Measurements from ENCODE around the gene CTPS1.

CTPS1 gene

DNA sequence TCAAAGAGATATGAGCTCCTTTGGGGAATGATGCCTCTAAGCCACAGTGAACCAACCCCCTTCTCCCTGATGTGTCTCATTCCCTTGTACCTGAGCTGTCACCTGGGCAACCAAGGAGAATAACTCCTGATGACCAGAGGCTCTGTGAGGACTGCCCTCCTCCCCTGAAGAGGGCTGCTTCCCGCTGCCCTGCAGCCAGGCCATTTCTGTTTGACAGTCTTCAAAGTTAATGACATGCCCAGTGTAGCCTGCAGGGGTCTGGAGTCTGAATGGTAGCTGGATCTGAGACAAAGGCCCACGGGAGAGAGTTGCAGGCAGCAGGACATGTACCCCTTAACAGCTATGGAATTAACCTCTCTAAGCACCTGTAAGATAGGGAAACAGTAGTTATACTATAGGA lies 45.5 kb downstream of the CTPS1 start:
- no peak for DNase-seq (ENCODE audit: low read depth)

DNA sequence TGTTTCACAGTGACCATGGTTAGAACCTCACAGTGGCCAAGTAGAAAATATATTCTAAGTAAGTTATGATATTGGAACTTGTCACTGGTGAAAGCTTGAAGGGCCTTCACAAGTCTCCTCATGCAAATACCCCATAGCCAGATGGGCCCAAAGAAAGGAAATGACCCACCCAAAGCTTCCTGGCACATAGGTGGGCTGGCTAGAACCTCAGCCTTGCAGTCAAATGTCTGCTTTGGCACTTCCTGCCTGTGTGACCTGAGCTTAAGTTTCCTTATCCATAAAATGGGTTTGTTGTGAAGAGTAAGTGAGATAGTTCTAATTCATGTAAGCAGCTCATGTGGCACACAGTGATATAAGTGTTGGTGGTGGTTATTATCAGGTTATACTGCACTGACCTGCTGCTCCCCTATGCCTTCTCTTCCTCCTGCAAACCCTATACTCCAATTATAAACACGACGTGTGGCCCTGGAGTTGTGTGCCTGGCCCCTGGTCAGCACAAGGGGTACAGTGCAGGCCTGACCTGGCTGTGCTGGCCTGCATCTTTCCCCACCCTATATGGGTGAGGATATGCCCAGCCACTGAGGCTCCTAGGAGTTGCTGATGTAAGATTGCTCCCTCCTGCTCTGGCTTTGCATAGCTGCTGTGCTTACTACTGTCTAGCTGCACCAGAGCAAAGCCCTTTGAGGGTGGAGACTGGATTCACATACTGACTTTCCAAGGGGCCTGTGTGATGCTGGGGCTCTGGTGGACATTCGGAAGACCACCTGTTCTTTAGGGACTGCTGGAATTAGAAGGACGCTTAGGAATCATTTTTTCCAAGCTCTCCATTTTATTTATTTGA lies 46.7 kb downstream of the CTPS1 start:
- no peak for DNase-seq (ENCODE audit: low read depth)

DNA sequence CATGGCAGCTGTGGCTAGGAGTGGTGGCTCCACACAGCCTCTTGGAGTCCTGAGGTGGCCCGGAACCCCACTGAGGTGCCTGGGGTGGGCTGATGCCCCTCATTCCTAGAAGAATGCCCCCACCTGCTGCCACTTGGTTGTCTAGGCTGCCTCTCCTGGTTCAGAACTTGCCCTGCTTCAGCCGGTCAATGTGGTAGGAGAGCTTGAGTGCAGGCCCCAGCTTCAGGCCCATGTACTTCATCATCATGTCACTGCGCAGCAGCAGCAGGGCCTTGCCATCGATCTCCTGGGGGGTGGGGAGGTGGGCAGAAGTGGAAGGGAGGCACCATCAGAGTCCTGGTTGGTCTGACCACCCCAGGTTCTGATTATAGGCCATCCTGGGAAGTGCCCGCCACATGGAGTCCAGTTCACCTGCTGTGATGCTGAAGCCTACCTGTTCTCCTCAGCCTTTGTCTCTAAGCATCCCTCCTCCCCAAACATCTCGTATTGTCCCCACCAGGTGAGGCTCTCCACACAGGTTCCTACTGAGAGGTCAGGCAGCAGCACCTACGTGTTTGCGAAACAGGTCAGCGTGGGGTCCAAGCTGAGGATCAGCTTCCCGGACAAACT lies 48.6 kb downstream of the CTPS1 start:
- DNase-seq (ENCODE audit: low read depth) = no peak

DNA sequence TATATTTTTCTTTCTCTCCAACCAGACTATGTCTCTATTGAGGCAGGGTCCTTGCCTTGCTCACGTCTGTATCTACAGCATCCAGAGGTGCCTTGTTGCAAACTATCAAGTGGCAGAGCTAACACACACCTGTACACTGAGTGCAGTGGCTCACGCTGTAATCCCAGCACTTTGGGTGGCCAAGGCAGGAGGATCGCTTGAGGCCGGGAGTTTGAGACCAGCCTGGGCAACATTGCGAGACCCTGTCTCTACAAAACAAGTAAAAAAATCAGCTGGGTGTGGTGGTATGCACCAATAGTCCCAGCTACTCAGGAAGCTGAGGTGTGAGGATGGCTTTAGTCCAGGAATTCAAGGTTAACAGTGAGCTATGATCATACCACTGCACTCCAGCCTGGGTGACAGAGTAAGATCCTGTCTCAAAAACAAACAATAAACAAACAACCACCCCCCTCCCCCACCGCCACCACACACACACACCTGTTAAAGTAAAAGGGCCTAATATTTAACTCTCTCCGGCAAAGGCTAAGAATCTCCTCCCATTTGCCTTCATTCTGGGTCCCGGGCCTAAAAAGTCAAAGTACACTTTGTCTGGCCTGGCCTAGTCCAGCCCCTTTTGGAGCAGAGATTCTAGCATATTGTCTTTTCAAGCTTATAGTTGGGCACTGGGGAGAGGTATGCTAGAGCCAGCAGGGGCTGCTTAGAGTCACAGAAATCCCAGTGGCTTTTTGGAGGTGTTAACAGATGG lies 51.5 kb downstream of the CTPS1 start:
- no peak for DNase-seq (ENCODE audit: low read depth)

DNA sequence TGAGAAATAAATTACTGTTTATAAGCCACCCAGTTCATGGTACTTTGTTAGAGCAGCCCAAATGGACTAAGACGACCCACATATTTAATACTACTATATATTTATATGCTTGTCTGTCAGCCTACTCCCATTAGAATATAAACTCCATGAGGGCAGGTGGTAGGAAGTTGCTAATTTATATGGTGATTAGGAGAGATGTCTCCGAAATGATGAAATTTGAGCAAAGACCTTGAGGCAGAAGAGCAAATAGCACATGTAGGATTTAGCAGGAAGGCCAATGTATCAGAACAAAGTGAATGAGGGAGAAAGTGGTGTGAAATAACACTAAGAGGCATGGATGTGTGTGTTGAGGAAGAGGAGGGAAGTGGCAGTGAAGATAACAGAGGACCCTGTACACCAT lies 52.7 kb downstream of the CTPS1 start:
- no peak for DNase-seq (ENCODE audit: low read depth)

DNA sequence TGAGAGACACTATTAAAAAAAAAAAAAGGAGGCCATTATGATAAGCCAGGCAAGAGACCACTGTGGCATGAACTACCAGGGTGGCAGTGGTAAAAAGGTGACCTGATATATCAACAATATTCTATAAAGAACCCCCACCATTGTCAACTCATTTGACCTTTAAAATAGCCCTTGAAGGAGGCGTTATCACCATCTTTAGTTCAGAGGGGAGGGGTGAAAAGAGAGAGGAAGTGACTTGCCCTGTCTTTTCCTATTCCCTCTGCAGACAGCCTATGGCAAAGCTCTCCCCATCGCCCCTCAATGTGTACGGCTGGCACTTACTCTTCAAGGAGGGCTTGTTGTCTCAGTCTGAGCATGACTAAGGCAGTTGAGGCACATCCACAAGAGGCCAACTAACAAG lies 53.8 kb downstream of the CTPS1 start:
- no peak for DNase-seq (ENCODE audit: low read depth)

DNA sequence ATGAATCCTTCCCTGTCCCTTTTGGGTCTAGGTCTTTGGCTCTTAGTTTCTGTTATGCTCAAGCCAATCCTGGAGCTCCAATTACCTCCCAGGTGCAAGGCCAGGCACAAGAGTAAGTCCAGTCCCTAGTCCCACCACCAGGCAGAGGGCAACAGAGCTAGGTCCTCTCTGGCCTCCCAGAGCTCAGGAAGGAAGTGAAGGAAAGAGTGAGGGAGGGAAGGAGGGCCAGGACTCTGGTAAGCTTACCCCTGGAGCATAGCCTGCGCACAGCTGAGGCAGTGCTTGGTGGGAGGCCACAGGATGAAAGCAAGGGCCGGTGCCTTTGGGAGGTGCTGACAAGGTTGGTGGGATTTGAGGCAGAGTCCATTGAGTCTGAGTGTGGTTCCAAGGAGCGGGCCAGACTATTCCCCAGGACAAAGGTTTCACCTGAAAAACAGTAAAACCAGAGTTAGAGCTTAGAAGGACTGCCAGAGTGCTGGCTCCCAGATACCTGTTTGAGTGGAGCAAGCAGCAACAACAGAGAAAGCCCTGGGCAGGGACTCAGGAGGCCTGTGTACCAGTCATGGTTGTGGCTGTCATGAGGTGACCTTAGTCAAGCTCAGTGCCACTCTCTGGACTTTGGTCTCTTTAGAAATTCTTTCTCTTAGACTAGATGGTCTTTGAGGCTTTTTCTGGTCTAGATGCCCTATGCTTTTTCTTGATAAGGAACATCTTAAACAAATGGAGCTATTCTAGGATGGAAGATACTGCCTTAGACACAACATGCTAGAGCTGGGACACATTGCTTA lies 57.8 kb downstream of the CTPS1 start:
- DNase-seq (ENCODE audit: low read depth) = no peak

DNA sequence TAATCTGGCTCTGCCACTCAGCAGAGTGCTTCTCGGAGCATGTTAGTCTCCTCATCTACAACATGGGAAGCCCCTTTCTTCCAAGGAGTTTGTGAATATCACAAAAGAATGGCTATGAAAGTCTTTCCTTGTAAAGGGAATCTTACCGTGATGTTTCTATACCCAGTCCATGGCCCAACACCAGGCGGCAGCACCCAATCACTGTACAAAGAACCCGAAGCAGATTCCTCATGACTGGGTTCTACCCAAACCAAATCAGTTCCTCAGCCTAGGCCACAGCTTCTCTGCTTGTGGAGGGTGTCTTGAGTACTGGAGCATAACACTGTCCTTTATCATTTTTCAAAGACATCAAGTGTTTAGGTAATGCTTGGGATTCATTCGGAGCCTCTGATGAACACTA lies 58.6 kb downstream of the CTPS1 start:
- no peak for DNase-seq (ENCODE audit: low read depth)

DNA sequence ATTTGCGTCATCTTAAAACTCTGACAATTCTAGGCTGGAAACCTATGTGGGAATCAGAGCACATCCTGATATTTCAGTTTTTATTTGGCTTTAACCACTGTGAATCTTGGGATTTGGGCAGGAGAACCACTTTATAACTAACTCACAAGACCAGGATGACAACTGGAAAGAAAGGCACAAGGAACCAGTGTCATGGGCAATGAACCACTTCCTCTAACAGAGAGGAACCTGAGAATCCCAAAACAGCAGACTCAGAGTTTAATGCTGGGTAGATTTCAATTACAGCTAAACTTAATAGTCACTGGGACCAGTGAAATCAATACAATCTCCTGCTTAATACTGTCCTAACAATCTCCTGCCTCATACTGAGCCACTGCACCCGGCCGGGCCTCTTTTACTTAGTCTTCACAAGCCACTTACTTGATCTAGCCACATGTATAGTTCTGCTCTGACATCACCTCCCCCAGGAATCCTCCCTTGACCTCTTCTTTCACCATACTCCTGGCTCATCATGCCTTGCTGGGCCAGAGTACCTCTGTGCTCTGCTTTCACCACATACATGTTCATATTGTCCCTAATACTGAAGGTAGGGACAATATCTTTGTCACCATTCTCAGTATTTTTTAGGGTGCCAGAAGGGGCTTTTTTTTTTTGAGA lies 62.2 kb downstream of the CTPS1 start:
- peak; percentile 17 for DNase-seq (ENCODE audit: low read depth)

DNA sequence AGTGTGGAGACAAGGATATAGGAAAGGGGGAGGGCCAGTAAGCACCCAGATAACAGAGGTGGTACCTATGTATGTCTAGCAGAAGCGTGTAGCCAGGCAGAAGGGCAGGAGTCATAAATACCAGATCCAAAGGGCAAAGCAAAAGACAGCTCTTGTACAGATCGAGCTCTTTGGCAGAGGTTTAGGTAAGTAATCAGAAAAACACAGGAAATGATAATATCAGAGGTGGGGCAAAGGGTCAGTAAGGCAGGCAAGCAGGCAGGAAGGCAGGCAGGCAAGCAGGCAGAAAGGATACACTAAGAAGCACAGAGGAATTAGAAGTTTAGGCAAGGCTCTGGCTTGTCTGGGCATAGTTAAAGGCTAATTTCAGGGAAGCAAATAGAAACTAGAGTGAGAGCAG lies 64.7 kb downstream of the CTPS1 start:
- no peak for DNase-seq (ENCODE audit: low read depth)

DNA sequence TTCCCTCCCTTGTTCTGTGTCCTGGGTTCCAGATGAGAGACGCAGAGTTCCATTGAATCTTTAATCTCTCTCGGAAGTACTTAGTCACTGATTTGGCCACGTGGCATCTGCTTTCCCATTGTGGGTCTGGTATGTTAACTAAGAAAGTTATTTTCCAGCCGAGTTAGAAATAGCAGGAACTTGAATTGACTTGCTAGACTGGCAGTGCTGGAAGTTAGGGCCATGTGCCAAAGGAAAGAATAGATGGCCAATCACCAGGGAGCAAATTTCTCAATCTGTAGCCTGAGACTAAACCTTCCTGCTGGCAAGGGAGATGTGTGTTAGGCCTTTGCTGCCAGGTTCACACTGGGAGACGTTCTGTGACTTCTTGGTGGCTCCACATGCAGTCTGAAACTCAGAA lies 66.2 kb downstream of the CTPS1 start:
- DNase-seq (ENCODE audit: low read depth) = peak; percentile 93

DNA sequence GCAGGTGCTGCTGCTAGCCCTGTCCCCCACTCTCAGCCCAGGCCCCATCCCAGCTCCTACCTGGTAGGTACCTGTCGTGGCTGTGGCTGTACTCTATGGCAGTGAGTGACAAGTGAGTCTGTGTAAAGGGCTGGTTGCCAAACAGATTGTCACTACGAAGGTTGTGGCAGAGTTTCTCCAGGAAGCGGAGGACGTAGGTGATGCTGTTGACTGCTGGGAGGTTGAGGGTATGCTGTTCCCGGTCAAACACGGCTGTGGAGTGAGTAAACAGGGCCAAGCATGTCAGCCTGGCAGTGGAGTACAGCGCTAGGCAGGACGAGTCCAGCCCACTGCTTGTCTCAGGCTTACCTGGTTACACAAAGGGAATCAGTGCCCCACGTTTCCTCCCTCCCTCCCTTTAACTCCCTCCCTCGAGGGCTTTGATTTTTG lies 66.9 kb downstream of the CTPS1 start:
- DNase-seq (ENCODE audit: low read depth) = no peak

DNA sequence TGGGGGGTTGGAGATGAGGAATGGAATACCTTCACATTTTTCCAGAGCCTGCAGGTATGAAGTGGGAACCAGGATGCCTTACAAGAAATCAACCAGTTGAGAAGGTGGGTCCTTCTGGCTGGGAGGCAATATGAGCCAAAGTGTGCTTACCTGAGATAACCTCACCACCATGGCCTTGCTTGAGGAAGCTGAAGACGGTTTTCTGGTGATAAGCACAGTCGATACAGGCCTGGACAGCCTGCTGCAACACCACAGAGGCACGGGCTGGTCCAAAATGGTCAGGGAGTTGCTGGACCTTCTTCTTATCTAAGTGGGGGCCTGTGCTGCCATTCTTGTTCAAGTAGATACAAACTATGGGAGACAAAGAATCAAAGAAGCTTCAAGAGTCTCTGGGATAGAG lies 69.0 kb downstream of the CTPS1 start:
- no peak for DNase-seq (ENCODE audit: low read depth)

DNA sequence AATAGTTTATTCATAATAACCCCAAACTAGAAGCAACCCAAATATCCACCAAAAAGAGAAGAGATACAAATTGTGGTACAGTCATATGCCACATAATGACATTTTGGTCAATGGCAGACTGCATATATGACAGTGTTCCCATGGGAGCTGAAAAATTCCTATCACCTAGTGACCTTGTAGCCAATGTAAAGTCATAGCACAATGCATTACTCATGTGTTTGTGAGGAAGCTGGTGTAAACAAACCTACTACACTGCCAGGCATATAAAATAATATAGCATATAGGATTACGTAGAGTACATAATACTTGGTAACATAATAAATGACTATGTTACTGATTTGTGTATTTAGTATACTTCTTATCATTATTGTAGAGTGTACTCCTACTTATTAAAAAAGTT lies 71.5 kb downstream of the CTPS1 start:
- no peak for DNase-seq (ENCODE audit: low read depth)

DNA sequence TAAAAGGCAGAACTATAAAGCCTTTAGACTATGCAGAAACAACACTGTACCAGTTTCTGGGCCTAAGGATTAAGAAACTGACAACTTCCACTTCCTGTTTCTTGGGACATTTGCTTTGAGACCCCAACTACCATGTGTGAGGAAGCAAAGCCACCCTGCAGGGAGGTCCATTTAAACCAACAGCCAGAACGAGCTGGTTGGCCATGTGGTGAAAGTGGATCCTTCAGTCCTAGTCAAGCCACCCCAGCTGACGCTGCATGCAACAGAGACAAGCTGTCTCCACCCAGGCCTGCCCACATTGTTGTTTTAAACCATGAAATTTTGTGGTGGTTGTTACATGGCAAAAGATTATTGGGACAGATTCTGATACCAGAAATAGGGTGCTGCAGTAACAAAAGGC lies 73.8 kb downstream of the CTPS1 start:
- DNase-seq (ENCODE audit: low read depth) = no peak

DNA sequence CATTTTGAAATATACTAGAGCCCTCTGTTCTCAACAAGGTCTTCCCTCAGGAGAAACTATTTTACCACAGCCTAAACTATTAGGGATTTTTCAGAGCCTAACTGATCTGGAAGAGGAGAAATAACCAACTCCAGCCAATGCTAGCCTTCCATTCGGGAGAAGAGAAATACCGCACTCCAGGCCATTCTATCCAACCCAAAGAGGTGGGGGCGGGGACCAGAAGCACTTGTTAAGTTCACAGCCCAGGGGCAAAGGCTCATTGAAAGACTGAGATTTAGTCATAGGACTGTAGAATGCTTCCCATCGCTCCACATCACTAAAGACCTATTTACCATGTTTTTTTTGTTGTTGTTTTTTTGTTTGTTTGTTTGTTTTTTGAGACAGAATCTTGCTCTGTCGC lies 77.4 kb downstream of the CTPS1 start:
- DNase-seq (ENCODE audit: low read depth) = no peak

Data from fibroblast of gingiva (primary cell).